ENCODE data around the gene IQSEC1. TPM values are rescaled to one million over a fixed set of nuclear protein-coding genes. Genes with fewer than 3 reads are reported as not detected.

Gene IQSEC1
- polyA plus RNA-seq, 1 donor (not counting 4 experiments of a cell fraction or from before 2014, with no cell fraction given), result 2.8 TPM

DNA sequence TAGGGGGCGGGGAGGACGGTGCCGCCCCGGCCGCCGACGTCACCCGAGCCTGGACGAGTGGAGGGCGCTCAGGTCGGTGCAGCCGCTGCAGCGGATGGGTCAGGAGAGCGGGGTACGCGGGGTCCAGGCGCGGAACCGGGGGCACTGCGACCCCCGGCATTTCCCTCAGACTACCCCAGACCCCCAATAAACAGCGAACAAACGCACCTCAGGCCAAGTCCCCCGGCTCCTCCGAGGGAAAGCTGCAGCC lies 78.9 kb downstream of the IQSEC1 start:
- H3K4me1 ChIP-seq (ENCODE audit: control insufficient read depth, extremely low read depth, insufficient read depth, low read length), result peaks cover 7% of the 10 kb centered on the region
- dilution Hi-C loops (cut with MboI; ENCODE audit: extremely low pct_ligation_motif_present, low sequenced_read_pairs), result no loop called here
- H3K36me3 ChIP-seq (ENCODE audit: control insufficient read depth in 2 of 2, extremely low read depth in 1 of 2, insufficient read depth in 2 of 2, low read length in 2 of 2), result no peaks in the 10 kb centered on the region
- peaks cover 3% of the 10 kb centered on the region for H4K20me1 ChIP-seq (ENCODE audit: control insufficient read depth, extremely low read depth, insufficient read depth, low read length)
- no peaks in the 10 kb centered on the region for H3K79me2 ChIP-seq (ENCODE audit: control insufficient read depth, insufficient read depth, low read length)
- no peaks in the 10 kb centered on the region for H3K9me1 ChIP-seq (ENCODE audit: control insufficient read depth, extremely low read depth, insufficient read depth, low read length)
- H3K4me2 ChIP-seq (ENCODE audit: control insufficient read depth, extremely low read depth, insufficient read depth, low read depth, low read length), result peak overlapping the region; percentile 88
- peaks cover 32% of the 10 kb centered on the region for H3K27me3 ChIP-seq (ENCODE audit: control insufficient read depth, extremely low read depth, insufficient read depth, low read length)
- TF ChIP-seq EZH2 (IDR thresholded peaks at IDR 0.05; ENCODE audit: low read length), result no peak
- TF ChIP-seq, protein P1, sequence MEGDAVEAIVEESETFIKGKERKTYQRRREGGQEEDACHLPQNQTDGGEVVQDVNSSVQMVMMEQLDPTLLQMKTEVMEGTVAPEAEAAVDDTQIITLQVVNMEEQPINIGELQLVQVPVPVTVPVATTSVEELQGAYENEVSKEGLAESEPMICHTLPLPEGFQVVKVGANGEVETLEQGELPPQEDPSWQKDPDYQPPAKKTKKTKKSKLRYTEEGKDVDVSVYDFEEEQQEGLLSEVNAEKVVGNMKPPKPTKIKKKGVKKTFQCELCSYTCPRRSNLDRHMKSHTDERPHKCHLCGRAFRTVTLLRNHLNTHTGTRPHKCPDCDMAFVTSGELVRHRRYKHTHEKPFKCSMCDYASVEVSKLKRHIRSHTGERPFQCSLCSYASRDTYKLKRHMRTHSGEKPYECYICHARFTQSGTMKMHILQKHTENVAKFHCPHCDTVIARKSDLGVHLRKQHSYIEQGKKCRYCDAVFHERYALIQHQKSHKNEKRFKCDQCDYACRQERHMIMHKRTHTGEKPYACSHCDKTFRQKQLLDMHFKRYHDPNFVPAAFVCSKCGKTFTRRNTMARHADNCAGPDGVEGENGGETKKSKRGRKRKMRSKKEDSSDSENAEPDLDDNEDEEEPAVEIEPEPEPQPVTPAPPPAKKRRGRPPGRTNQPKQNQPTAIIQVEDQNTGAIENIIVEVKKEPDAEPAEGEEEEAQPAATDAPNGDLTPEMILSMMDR (optimal IDR thresholded peaks at IDR 0.05 in 1 of 3, IDR thresholded peaks at IDR 0.05 in 1 of 3, conservative IDR thresholded peaks at IDR 0.05 in 1 of 3; ENCODE audit: extremely low read depth in 1 of 3, insufficient read depth in 2 of 3, low read length in 3 of 3), result no peak
- H3K27ac ChIP-seq (ENCODE audit: control insufficient read depth, insufficient read depth, low read length), result no peak overlapping the region
- H3K9me3 ChIP-seq (ENCODE audit: control insufficient read depth, low read depth, low read length), result no peaks in the 10 kb centered on the region
- no peak for FAIRE-seq
- H3K4me3 ChIP-seq (ENCODE audit: control insufficient read depth in 2 of 3, extremely low read depth in 1 of 3, insufficient read depth in 2 of 3, low read depth in 1 of 3, low read length in 3 of 3), result peak overlapping the region; percentile 59 to 73 (median 72)
- DNase-seq (ENCODE audit: low read depth, low spot score), result no peak
- no peak overlapping the region for H3K9ac ChIP-seq (ENCODE audit: control insufficient read depth, extremely low read depth, insufficient read depth, low read length)
- peak overlapping the region; percentile 89 for H2AFZ ChIP-seq (ENCODE audit: control insufficient read depth, low read length)

DNA sequence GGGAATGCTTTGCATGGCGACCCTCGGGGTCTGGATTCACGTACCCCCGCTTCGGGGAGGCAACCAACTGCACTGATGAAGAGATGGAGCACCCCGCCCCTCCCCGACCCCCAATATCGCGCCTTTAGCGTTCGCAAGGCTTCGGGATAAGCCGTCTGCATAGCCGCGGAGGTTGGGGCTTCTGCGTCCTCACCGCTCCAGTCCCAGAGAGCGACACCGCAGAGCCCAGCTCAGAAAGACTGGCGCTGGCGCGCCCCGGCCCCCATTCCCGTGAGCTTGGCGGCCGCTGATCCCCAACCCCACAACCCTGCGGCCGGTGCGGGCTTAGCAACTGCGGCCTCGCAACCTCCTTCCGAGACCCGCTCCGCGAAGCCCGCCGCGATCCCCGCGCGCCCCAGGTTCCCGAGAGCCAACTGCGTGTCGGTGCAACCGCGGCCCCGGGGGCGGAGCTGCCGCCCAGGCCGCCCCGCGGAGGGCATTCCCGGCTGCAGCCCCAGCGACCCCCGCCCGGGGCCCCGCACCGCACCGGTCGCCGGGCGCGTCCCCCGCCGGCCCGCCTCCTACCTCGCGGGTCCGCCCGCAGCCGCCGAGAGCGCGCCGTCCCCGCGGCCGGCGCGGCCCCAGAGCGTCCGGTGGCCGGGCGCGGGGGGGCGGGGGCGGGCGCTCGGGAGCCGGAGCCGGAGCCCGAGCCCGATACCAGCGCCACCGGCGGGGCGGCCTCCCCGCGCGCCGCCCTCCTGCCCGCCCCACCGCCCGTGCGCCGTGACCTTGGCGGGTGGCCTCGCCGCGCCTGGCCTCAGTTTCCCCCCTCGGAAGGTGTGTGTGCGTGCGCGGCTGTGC lies 79.5 kb downstream of the IQSEC1 start:
- Histone ChIP-seq H3K4me1 (ENCODE audit: control insufficient read depth, extremely low read depth, insufficient read depth, low read length) (peaks cover 7% of the 10 kb centered on the region), H3K27ac (ENCODE audit: control insufficient read depth, insufficient read depth, low read length) (no peak overlapping the region), H3K9me3 (ENCODE audit: control insufficient read depth, low read depth, low read length) (no peaks in the 10 kb centered on the region), H4K20me1 (ENCODE audit: control insufficient read depth, extremely low read depth, insufficient read depth, low read length) (peaks cover 3% of the 10 kb centered on the region), H3K36me3 (ENCODE audit: control insufficient read depth in 2 of 2, extremely low read depth in 1 of 2, insufficient read depth in 2 of 2, low read length in 2 of 2) (no peaks in the 10 kb centered on the region), H2AFZ (ENCODE audit: control insufficient read depth, low read length) (peak overlapping the region; percentile 89), H3K9ac (ENCODE audit: control insufficient read depth, extremely low read depth, insufficient read depth, low read length) (no peak overlapping the region), H3K79me2 (ENCODE audit: control insufficient read depth, insufficient read depth, low read length) (no peaks in the 10 kb centered on the region), H3K9me1 (ENCODE audit: control insufficient read depth, extremely low read depth, insufficient read depth, low read length) (no peaks in the 10 kb centered on the region), H3K4me2 (ENCODE audit: control insufficient read depth, extremely low read depth, insufficient read depth, low read depth, low read length) (peak overlapping the region; percentile 88), H3K27me3 (ENCODE audit: control insufficient read depth, extremely low read depth, insufficient read depth, low read length) (peaks cover 29% of the 10 kb centered on the region), H3K4me3 (ENCODE audit: control insufficient read depth in 2 of 3, extremely low read depth in 1 of 3, insufficient read depth in 2 of 3, low read depth in 1 of 3, low read length in 3 of 3) (peak overlapping the region; percentile 59 to 73 (median 72))
- FAIRE-seq, result no peak
- TF ChIP-seq, protein P1 (optimal IDR thresholded peaks at IDR 0.05 in 1 of 3, IDR thresholded peaks at IDR 0.05 in 1 of 3, conservative IDR thresholded peaks at IDR 0.05 in 1 of 3; ENCODE audit: extremely low read depth in 1 of 3, insufficient read depth in 2 of 3, low read length in 3 of 3), result no peak
- peak; percentile 84 for TF ChIP-seq EZH2 (IDR thresholded peaks at IDR 0.05; ENCODE audit: low read length)
- DNase-seq (ENCODE audit: low read depth, low spot score), result no peak
- dilution Hi-C loops (cut with MboI; ENCODE audit: extremely low pct_ligation_motif_present, low sequenced_read_pairs), result no loop called here
